HEK293T (cell line): Measurements from ENCODE around the gene MYDGF.

Source experiments
- ARNT ChIP-seq: fragments of 450-650 bp; IDR thresholded peaks from 2 replicates; pipeline ENCODE4 v1.6.1; 2017; ENCODE audit warnings: mild to moderate bottlenecking
- BHLHE40 ChIP-seq: fragments of 450-650 bp; IDR thresholded peaks from 2 replicates; pipeline ENCODE4 v1.6.1; 2016; ENCODE audit warnings: mild to moderate bottlenecking, moderate library complexity, borderline replicate concordance
- CTBP1 ChIP-seq: fragments of 450-650 bp; IDR thresholded peaks from 2 replicates; pipeline ENCODE4 v1.6.1; 2016; ENCODE audit warnings: borderline replicate concordance
- ELF4 ChIP-seq: fragments of 450-650 bp; IDR thresholded peaks from 2 replicates; pipeline ENCODE4 v1.6.1; 2017; ENCODE audit warnings: antibody characterized with exemption
- FOXA1 ChIP-seq: fragments of 450-650 bp; IDR thresholded peaks from 2 replicates; pipeline ENCODE4 v1.6.1; 2016; ENCODE audit warnings: mild to moderate bottlenecking
- FOXK2 ChIP-seq: fragments of 450-650 bp; IDR thresholded peaks from 2 replicates; pipeline ENCODE4 v1.6.1; 2016; ENCODE audit warnings: mild to moderate bottlenecking
- FOXM1 ChIP-seq: fragments of 450-650 bp; IDR thresholded peaks from 2 replicates; pipeline ENCODE4 v1.6.1; 2017; ENCODE audit warnings: mild to moderate bottlenecking, borderline replicate concordance
- HDGF ChIP-seq: fragments of 450-650 bp; IDR thresholded peaks from 2 replicates; pipeline ENCODE4 v1.6.1; 2017; ENCODE audit warnings: antibody characterized with exemption, borderline replicate concordance
- L3MBTL2 ChIP-seq: fragments of 450-650 bp; conservative IDR thresholded peaks from 2 replicates; pipeline ENCODE4 v1.6.1; 2016; ENCODE audit warnings: mild to moderate bottlenecking
- SP1 ChIP-seq: fragments of 450-650 bp; IDR thresholded peaks from 2 replicates; pipeline ENCODE4 v1.6.1; 2017
- SUZ12 ChIP-seq: fragments of 450-650 bp; IDR thresholded peaks from 2 replicates; pipeline ENCODE4 v1.6.1; 2016; ENCODE audit warnings: mild to moderate bottlenecking
- TARDBP ChIP-seq: fragments of 450-650 bp; IDR thresholded peaks from 2 replicates; pipeline ENCODE4 v1.6.1; 2016
- ZNF384 ChIP-seq: fragments of 450-650 bp; IDR thresholded peaks from 2 replicates; pipeline ENCODE4 v1.6.1; 2016
- TF ChIP-seq, protein P1 (sequence below): fragments of 450-650 bp; IDR thresholded peaks from 2 replicates; pipeline ENCODE4 v1.6.1; 2016

DNA sequence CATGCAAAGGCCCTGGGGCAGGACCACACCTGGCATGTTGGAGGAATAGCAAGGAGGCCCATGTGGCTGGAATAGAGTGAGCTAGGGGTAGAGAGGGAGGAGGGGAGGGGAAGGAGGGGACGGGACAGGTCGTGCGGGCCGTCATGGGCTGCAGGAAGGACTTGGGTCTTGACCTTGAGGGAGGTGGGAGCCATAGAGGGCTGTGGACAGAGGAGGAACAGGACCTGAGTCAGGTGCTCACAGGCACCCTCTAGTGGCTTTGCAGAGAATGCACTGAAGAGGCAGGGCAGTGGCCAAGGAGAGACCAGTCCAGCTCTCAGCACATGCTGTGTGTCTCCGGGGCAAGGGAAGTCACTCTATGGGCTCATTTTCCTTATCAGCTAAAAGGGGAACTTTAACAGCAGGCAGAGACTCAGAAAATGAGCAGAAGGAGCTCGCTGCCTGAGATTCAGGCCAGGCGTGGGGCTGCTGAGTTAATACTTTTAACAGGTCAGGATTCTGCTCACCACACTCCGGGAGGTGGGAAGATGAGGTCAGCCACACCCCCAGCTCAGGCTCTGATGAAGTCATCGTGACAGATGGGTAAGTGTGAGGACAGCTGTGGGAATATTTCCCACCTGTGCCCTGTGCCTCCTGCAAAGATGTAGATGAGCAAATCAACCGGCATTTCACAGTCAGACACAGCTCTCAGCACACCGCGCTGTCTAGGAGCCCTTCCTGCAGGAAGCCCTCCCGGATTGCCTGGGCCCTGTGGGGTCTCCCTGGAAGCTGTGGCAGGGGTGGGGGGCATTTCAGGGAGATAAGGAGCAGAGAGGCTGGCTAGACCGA is 36.8 kb downstream of the MYDGF start:
- no peak for TF ChIP-seq BHLHE40
- TF ChIP-seq SP1: no peak
- TF ChIP-seq, protein P1, sequence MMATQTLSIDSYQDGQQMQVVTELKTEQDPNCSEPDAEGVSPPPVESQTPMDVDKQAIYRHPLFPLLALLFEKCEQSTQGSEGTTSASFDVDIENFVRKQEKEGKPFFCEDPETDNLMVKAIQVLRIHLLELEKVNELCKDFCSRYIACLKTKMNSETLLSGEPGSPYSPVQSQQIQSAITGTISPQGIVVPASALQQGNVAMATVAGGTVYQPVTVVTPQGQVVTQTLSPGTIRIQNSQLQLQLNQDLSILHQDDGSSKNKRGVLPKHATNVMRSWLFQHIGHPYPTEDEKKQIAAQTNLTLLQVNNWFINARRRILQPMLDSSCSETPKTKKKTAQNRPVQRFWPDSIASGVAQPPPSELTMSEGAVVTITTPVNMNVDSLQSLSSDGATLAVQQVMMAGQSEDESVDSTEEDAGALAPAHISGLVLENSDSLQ: no peak
- no peak for TF ChIP-seq HDGF
- no peak for TF ChIP-seq TARDBP
- TF ChIP-seq L3MBTL2: no peak
- TF ChIP-seq ARNT: no peak
- no peak for TF ChIP-seq ELF4
- no peak for TF ChIP-seq SUZ12
- TF ChIP-seq FOXA1: no peak
- no peak for TF ChIP-seq CTBP1
- TF ChIP-seq FOXK2: no peak
- no peak for TF ChIP-seq ZNF384
- TF ChIP-seq FOXM1: 0 out of 2 replicates have a peak, but pooled peaks have one; percentile 30
